ENCODE measurements around the gene ZNFX1.

DNA sequence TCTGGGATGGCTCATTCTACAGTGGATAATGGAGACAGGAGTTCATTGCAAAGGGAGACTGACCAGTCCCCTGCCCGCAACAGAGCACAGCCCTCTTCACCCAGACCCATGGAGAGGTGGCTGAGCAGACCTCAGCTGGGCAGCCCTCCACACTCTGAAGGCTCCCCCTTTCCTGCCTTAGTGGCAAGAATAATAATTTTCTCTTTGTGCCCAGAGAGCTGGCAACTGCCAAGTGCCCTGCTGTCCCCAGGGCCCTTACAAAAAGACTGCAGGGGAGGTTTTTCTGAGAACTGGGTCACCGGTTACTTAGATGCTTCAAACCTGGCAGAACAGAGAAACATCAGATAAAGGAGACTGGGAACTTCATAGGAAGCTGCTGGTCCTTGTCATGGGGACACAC is 35.4 kb upstream of the ZNFX1 start:
- TF ChIP-seq, protein P1, sequence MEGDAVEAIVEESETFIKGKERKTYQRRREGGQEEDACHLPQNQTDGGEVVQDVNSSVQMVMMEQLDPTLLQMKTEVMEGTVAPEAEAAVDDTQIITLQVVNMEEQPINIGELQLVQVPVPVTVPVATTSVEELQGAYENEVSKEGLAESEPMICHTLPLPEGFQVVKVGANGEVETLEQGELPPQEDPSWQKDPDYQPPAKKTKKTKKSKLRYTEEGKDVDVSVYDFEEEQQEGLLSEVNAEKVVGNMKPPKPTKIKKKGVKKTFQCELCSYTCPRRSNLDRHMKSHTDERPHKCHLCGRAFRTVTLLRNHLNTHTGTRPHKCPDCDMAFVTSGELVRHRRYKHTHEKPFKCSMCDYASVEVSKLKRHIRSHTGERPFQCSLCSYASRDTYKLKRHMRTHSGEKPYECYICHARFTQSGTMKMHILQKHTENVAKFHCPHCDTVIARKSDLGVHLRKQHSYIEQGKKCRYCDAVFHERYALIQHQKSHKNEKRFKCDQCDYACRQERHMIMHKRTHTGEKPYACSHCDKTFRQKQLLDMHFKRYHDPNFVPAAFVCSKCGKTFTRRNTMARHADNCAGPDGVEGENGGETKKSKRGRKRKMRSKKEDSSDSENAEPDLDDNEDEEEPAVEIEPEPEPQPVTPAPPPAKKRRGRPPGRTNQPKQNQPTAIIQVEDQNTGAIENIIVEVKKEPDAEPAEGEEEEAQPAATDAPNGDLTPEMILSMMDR (conservative IDR thresholded peaks at IDR 0.05 in 1 of 2, IDR thresholded peaks at IDR 0.05 in 1 of 2; ENCODE audit: low read depth in 1 of 2, low read length in 2 of 2), result no peak
- TF ChIP-seq EZH2 (IDR thresholded peaks at IDR 0.05; ENCODE audit: low read length, missing control alignments), result no peak
